ENCODE measurements around the gene DHRS13.

Gene DHRS13

GRCh38 chr17:28902819-28903545 lies at the start of gene DHRS13:
Gene DHRS13, minus strand, starts transcription at chr17:28903079. Its CDS starts 135 bp downstream, at chr17:28902944.
- peak; percentile 93 for DNase-seq (ENCODE audit: low spot score)
- peaks cover 37% of the 10 kb centered on the region for H3K4me1 Mint-ChIP-seq (ENCODE audit: low read depth)
- peak within 1 kb of the TSS; percentile 84 for H3K27ac Mint-ChIP-seq
- H3K9me3 Mint-ChIP-seq, result no peaks in the 10 kb centered on the region
- H3K4me3 Mint-ChIP-seq, result peak within 1 kb of the TSS; percentile 88
- H3K27me3 Mint-ChIP-seq (ENCODE audit: low read depth), result no peaks in the 10 kb centered on the region
- peaks cover 46% of the 10 kb centered on the region for H3K36me3 Mint-ChIP-seq (ENCODE audit: low read depth)

GRCh38 chr17:28951991-28952975 lies 49.4 kb upstream of the DHRS13 start:
- Mint-ChIP-seq H3K27ac (no peak overlapping the region), H3K4me1 (ENCODE audit: low read depth) (peaks cover 20% of the 10 kb centered on the region), H3K36me3 (ENCODE audit: low read depth) (peaks cover 22% of the 10 kb centered on the region), H3K4me3 (no peak overlapping the region), H3K27me3 (ENCODE audit: low read depth) (no peaks in the 10 kb centered on the region), H3K9me3 (no peaks in the 10 kb centered on the region)
- DNase-seq (ENCODE audit: low spot score), result peak; percentile 96

GRCh38 chr17:28951428-28951990 lies 48.6 kb upstream of the DHRS13 start, which contains the start of gene PHF12:
Gene PHF12, minus strand, starts transcription at chr17:28951518. Its CDS starts 558 bp downstream, at chr17:28950960.
- Mint-ChIP-seq H3K27me3 (ENCODE audit: low read depth) (no peaks in the 10 kb centered on the region), H3K36me3 (ENCODE audit: low read depth) (peaks cover 24% of the 10 kb centered on the region), H3K4me1 (ENCODE audit: low read depth) (peaks cover 24% of the 10 kb centered on the region), H3K27ac (peak within 1 kb of the TSS; percentile 95), H3K4me3 (peak within 1 kb of the TSS; percentile 97), H3K9me3 (no peaks in the 10 kb centered on the region)
- DNase-seq (ENCODE audit: low spot score), result peak; percentile 100

GRCh38 chr17:28950752-28951427 lies 48.0 kb upstream of the DHRS13 start:
- no peak for DNase-seq (ENCODE audit: low spot score)
- Mint-ChIP-seq H3K9me3 (no peaks in the 10 kb centered on the region), H3K27ac (peak overlapping the region; percentile 95)

DNA sequence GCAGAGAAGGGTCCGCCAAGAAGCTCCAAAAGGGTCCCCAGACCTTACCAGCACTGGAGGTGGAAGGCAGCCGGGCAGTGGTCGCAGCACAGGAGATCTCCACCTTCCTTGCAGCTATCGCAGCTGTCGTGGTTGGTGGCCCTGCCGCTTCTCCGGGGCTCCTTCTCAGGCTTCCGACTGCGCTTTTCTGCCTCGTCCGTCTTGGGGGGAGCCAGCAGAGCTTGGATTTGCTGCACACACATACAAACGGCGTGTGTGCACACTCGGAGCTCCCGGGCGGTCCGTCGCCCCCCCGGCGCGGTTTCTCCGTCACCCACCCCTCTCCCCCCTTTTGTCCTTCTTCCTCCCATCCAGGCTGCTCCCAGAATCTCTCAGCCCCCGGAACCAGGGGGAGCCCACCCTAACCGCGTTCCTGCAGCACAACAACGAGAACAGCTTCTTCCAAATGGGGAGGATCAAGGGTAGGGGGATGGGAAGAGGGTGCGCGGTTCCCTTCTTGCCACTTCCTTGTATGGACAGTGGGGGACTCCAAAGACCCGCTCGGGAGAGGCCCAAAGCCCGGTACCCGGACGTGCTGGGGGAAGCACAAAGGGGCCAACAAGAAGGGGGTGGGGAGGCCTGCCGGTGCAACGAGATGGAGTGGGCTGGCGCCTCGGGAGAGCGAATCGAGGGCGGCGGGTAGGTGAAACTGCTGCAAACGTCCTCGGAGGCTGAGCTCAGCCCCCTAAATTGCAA lies 47.3 kb upstream of the DHRS13 start:
- DNase-seq (ENCODE audit: low spot score), result peak; percentile 52
- no peaks in the 10 kb centered on the region for H3K27me3 Mint-ChIP-seq (ENCODE audit: low read depth)
- H3K36me3 Mint-ChIP-seq (ENCODE audit: low read depth), result peaks cover 35% of the 10 kb centered on the region
- H3K4me1 Mint-ChIP-seq (ENCODE audit: low read depth), result peaks cover 36% of the 10 kb centered on the region
- H3K27ac Mint-ChIP-seq, result peak overlapping the region; percentile 95
- peak overlapping the region; percentile 97 for H3K4me3 Mint-ChIP-seq
- no peaks in the 10 kb centered on the region for H3K9me3 Mint-ChIP-seq

More at GRCh38 chr17:28950752-28951427, 48.0 kb upstream of the DHRS13 start:
- H3K36me3 Mint-ChIP-seq (ENCODE audit: low read depth), result peaks cover 30% of the 10 kb centered on the region
- peaks cover 30% of the 10 kb centered on the region for H3K4me1 Mint-ChIP-seq (ENCODE audit: low read depth)
- peak overlapping the region; percentile 97 for H3K4me3 Mint-ChIP-seq
- no peaks in the 10 kb centered on the region for H3K27me3 Mint-ChIP-seq (ENCODE audit: low read depth)

DNA sequence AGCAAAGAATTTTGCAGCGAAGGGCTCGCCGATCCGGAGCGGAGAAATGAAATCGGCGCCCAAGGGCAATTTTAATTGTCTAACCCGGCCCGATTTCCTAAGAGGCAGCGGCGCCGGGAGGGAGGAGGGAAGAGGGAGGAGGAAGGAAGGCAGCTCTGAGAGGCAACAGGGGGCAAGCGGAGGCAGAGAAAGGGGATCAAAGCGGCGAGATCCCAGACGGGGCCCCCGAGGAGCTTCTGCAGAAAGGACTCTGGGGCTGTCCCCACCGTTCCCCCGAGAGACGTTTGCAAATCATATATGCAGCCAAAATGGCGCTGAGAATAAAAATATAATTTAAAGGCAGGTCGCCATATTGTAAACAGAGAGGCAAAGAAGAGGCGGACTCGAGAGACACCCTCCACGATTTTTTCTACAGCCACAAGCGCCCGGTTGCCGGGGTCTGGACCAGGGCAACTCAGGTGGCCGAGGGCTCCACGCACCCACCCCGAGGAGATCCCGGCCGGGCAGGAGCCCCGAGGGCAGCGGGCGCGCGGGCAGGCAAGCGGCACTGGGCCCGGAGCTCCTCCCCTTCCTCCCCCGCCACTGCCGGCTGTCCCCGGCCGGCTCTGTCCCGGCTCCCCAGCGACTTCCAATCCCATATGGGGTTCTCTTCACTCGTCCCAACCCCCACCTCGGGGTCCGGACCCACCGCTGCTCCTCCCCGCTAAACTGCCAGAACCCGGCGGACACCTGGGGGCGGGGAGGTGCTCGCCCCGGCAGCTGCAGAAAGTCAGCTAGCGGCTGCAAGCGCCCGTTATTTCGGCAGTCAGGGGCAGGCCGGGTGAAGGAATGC lies 46.5 kb upstream of the DHRS13 start:
- peaks cover 42% of the 10 kb centered on the region for H3K4me1 Mint-ChIP-seq (ENCODE audit: low read depth)
- H3K9me3 Mint-ChIP-seq, result no peaks in the 10 kb centered on the region
- H3K4me3 Mint-ChIP-seq, result peak overlapping the region; percentile 97
- peaks cover 42% of the 10 kb centered on the region for H3K36me3 Mint-ChIP-seq (ENCODE audit: low read depth)
- H3K27me3 Mint-ChIP-seq (ENCODE audit: low read depth), result no peaks in the 10 kb centered on the region
- H3K27ac Mint-ChIP-seq, result peak overlapping the region; percentile 95
- DNase-seq (ENCODE audit: low spot score), result peak; percentile 65

- DNase-seq (ENCODE audit: low spot score), result no peak
- H3K27ac Mint-ChIP-seq, result peak overlapping the region; percentile 86
- H3K9me3 Mint-ChIP-seq, result no peaks in the 10 kb centered on the region
- H3K4me1 Mint-ChIP-seq (ENCODE audit: low read depth), result peaks cover 48% of the 10 kb centered on the region
- peaks cover 47% of the 10 kb centered on the region for H3K36me3 Mint-ChIP-seq (ENCODE audit: low read depth)
- H3K4me3 Mint-ChIP-seq, result peak overlapping the region; percentile 97
- no peaks in the 10 kb centered on the region for H3K27me3 Mint-ChIP-seq (ENCODE audit: low read depth)
These were observed 46.0 kb upstream of the DHRS13 start for GRCh38 chr17:28948873-28949184.

DNA sequence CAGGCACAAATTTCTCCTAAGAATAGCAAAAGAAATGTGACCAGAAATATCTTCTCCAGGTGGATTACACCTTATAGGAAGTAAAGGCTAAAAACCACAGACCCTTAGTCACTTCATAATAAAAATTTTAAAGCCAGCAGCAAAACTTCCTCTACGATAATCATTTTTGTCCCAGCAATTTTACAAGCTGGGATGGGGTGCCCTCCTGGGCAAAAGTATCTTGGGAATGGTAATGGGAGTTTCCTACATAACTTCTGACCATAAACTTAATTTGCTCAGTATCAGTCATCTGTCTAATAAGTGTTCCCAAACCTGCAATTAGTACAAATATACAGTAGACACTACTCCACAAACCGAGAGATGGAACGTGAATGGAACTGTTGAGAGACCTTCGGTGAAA lies 45.5 kb upstream of the DHRS13 start:
- Mint-ChIP-seq H3K36me3 (ENCODE audit: low read depth) (peaks cover 52% of the 10 kb centered on the region), H3K27ac (peak overlapping the region; percentile 86), H3K4me1 (ENCODE audit: low read depth) (peaks cover 44% of the 10 kb centered on the region), H3K27me3 (ENCODE audit: low read depth) (no peaks in the 10 kb centered on the region), H3K4me3 (peak overlapping the region; percentile 97), H3K9me3 (no peaks in the 10 kb centered on the region)
- no peak for DNase-seq (ENCODE audit: low spot score)

GRCh38 chr17:28947639-28948038 lies 44.8 kb upstream of the DHRS13 start:
- H3K4me1 Mint-ChIP-seq (ENCODE audit: low read depth), result peaks cover 44% of the 10 kb centered on the region
- peaks cover 57% of the 10 kb centered on the region for H3K36me3 Mint-ChIP-seq (ENCODE audit: low read depth)
- H3K27ac Mint-ChIP-seq, result peak overlapping the region; percentile 49
- H3K4me3 Mint-ChIP-seq, result peak overlapping the region; percentile 97
- no peaks in the 10 kb centered on the region for H3K27me3 Mint-ChIP-seq (ENCODE audit: low read depth)
- no peak for DNase-seq (ENCODE audit: low spot score)
- H3K9me3 Mint-ChIP-seq, result no peaks in the 10 kb centered on the region

- Mint-ChIP-seq H3K36me3 (ENCODE audit: low read depth) (peaks cover 64% of the 10 kb centered on the region), H3K4me1 (ENCODE audit: low read depth) (peaks cover 47% of the 10 kb centered on the region), H3K27ac (peak overlapping the region; percentile 87), H3K9me3 (no peaks in the 10 kb centered on the region), H3K4me3 (peak overlapping the region; percentile 97), H3K27me3 (ENCODE audit: low read depth) (no peaks in the 10 kb centered on the region)
- peak; percentile 17 for DNase-seq (ENCODE audit: low spot score)
These were observed 43.4 kb upstream of the DHRS13 start for GRCh38 chr17:28946239-28946638.

DNA sequence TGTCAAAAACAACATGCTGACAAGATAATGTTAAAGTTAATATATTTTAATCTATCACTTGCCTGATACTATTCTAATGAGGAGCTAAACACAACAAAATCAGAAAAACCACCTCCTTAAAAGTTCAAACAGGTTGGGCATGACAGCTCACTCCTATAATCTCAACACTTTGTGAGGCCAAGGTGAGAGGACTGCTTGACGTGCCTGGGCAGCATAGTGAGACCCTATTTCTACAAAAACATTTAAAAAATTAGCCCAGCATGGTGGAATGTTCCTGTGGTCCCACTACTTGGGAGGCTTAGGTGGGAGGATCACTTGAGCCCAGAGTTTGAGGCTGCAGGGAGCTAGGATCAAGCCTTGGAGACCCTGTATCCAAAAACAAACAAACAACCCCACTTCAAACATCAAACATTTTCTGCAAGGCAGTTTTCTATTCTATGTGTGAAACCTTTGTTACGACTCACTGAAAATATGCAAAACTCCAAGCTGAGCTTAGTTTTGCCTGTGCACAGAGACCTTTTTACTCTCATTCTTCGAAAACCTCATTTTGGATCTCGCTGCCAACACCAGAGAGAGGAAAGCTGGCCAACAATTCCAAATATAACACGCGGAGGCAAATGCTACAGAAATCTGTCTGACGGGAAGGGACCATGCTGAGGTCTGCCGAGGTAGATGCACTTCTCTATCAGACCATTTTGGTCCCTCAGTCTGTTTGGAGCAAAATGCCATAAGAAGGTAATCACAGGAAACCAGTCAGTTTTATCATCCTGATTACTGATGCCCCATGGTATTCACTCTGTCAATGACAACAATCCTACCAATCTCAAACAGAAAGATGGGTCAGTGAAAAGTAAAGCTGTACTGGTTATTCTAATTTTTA lies 42.2 kb upstream of the DHRS13 start:
- Mint-ChIP-seq H3K27me3 (ENCODE audit: low read depth) (no peaks in the 10 kb centered on the region), H3K4me1 (ENCODE audit: low read depth) (peaks cover 51% of the 10 kb centered on the region), H3K9me3 (no peaks in the 10 kb centered on the region), H3K36me3 (ENCODE audit: low read depth) (peaks cover 65% of the 10 kb centered on the region), H3K4me3 (peak overlapping the region; percentile 97), H3K27ac (peak overlapping the region; percentile 4)
- no peak for DNase-seq (ENCODE audit: low spot score)
